Tibial artery (tissue), 4 donors: Measurements from ENCODE around the gene F2.
"Not testable (repeated sequence)": the region's sequence is repeated elsewhere in the genome, so short reads cannot be mapped to it uniquely, and the experiment has no call there.

Experiments
- DNase-seq, 2 donors: peaks; one replicate each; pipeline ENCODE4 v3.0.0-alpha.2; 2019
- H3K27ac ChIP-seq, 2 donors: fragments of 200-600 bp; sonication (generic) in 1 of 2; 1 replicate in 1 of 2; 2 replicates in 1 of 2; pipeline ENCODE4 v1.5.1; 2018 to 2019; ENCODE audit warnings: mild to moderate bottlenecking in 1 of 2
- H3K27me3 ChIP-seq, 2 donors: fragments of 200-600 bp; sonication (generic) in 1 of 2; one replicate each; pipeline versions ENCODE4 v1.5.1 to v1.6.0; 2016 to 2019
- H3K36me3 ChIP-seq, 3 donors: fragments of 200-600 bp; sonication (generic) in 2 of 3; one replicate each; pipeline ENCODE4 v1.5.1; 2016 to 2019; ENCODE audit warnings: mild to moderate bottlenecking in 2 of 3
- H3K4me1 ChIP-seq, 4 donors: fragments of 200-600 bp; sonication (generic) in 2 of 4; 1 replicate in 3 of 4; 2 replicates in 1 of 4; pipeline ENCODE4 v1.5.1; 2016 to 2019
- H3K4me3 ChIP-seq, 2 donors: fragments of 200-600 bp; sonication (generic) in 1 of 2; 1 replicate in 1 of 2; 2 replicates in 1 of 2; pipeline ENCODE4 v1.5.1; 2018 to 2019; ENCODE audit warnings: mild to moderate bottlenecking in 2 of 2
- H3K9me3 ChIP-seq, 3 donors: fragments of 200-600 bp; sonication (generic) in 1 of 3; one replicate each; pipeline ENCODE4 v1.5.1; 2016 to 2019
- CTCF ChIP-seq, 2 experiments: fragments of 200-600 bp in 1 of 2; fragments of 450-650 bp in 1 of 2; IDR thresholded peaks; one replicate each; pipeline ENCODE4 v1.5.1; 2017 to 2019; ENCODE audit warnings: antibody characterized with exemption in 2 of 2, mild to moderate bottlenecking in 1 of 2, moderate library complexity in 1 of 2
- intact Hi-C: fragments of 100-400 bp; cut with DNase I; formaldehyde crosslinking; loops from one replicate; pipeline ENCODE4 v1.15.0; 2023; ENCODE audit warnings: low total_unique reads

Gene F2

GRCh38 chr11:46701078-46701654 is 17.8 kb upstream of the F2 start:
- no peak for DNase-seq
- no peaks in the 10 kb centered on the region for H3K27me3 ChIP-seq
- H3K36me3 ChIP-seq: peaks cover 24 to 46% (median 38%) of the 10 kb centered on the region in 3 donors
- intact Hi-C loops: no loop called here
- TF ChIP-seq CTCF (IDR thresholded peaks at IDR 0.05): no peak
- peak overlapping the region; percentile 70 to 91 for H3K4me3 ChIP-seq
- H3K9me3 ChIP-seq: no peaks in the 10 kb centered on the region
- H3K4me1 ChIP-seq: peaks cover 0 to 57% (median 52%) of the 10 kb centered on the region in 4 donors
- peak overlapping the region; percentile 78 to 92 for H3K27ac ChIP-seq

- Histone ChIP-seq H3K36me3 (peaks cover 33 to 67% (median 55%) of the 10 kb centered on the region in 3 donors), H3K4me3 (no peak overlapping the region)
Measured at GRCh38 chr11:46705070-46705688, 13.8 kb upstream of the F2 start.

GRCh38 chr11:46706886-46707285 is 12.1 kb upstream of the F2 start:
- intact Hi-C loops: no loop called here

More at GRCh38 chr11:46705070-46705688, 13.8 kb upstream of the F2 start:
- intact Hi-C loops: no loop called here
- Histone ChIP-seq H3K4me1 (peaks cover 0 to 24% (median 17%) of the 10 kb centered on the region in 4 donors), H3K9me3 (no peaks in the 10 kb centered on the region), H3K27me3 (no peaks in the 10 kb centered on the region), H3K27ac (no peak overlapping the region)
- no peak for DNase-seq
- TF ChIP-seq CTCF (IDR thresholded peaks at IDR 0.05): no peak

GRCh38 chr11:46709351-46709750 is 9.7 kb upstream of the F2 start:
- H3K9me3 ChIP-seq, intact Hi-C loops, DNase-seq, H3K4me3 ChIP-seq, H3K27me3 ChIP-seq: not testable (repeated sequence)
- Histone ChIP-seq H3K27ac (peak overlapping the region; percentile 90), H3K36me3 (peaks cover 27 to 42% (median 38%) of the 10 kb centered on the region in 3 donors), H3K4me1 (peaks cover 0 to 44% (median 15%) of the 10 kb centered on the region in 4 donors)

More at GRCh38 chr11:46706886-46707285, 12.1 kb upstream of the F2 start:
- DNase-seq: no peak
- Histone ChIP-seq H3K36me3 (peaks cover 33 to 67% (median 55%) of the 10 kb centered on the region in 3 donors), H3K27me3 (no peaks in the 10 kb centered on the region), H3K4me1 (peaks cover 0 to 33% (median 20%) of the 10 kb centered on the region in 4 donors), H3K9me3 (no peaks in the 10 kb centered on the region), H3K27ac (no peak overlapping the region), H3K4me3 (no peak overlapping the region)
- no peak for TF ChIP-seq CTCF (IDR thresholded peaks at IDR 0.05)

GRCh38 chr11:46710821-46711269 is 8.2 kb upstream of the F2 start:
- TF ChIP-seq CTCF (IDR thresholded peaks at IDR 0.05): no peak
- intact Hi-C loops: loop anchor here (10.0 kb wide), 1 partner anchor 96 kb away; the partner anchor contains the start of genes ATG13 and HARBI1
- Histone ChIP-seq H3K4me3 (no peak overlapping the region), H3K36me3 (peaks cover 12 to 27% (median 23%) of the 10 kb centered on the region in 3 donors), H3K4me1 (peaks cover 0 to 53% (median 18%) of the 10 kb centered on the region in 4 donors), H3K27me3 (no peaks in the 10 kb centered on the region), H3K27ac (peak overlapping the region; percentile 90), H3K9me3 (no peaks in the 10 kb centered on the region)
- peak; percentile 85 to 94 for DNase-seq

GRCh38 chr11:46711303-46711702 is 7.7 kb upstream of the F2 start:
- H3K9me3 ChIP-seq: no peaks in the 10 kb centered on the region
- intact Hi-C loops: loop anchor here (10.0 kb wide), 1 partner anchor 97 kb away; the partner anchor contains the start of genes ATG13 and HARBI1
- peaks cover 8 to 23% (median 18%) of the 10 kb centered on the region in 3 donors for H3K36me3 ChIP-seq
- TF ChIP-seq CTCF (IDR thresholded peaks at IDR 0.05): no peak
- peaks cover 0 to 53% (median 18%) of the 10 kb centered on the region in 4 donors for H3K4me1 ChIP-seq
- peak overlapping the region; percentile 90 for H3K27ac ChIP-seq
- no peaks in the 10 kb centered on the region for H3K27me3 ChIP-seq
- H3K4me3 ChIP-seq: no peak overlapping the region
- DNase-seq: peak; percentile 42 to 69
